Measurements from ENCODE around the gene DHX35.
A peak's percentile ranks its signal among the peaks of the same experiment; 100 is the strongest.

DHX35 gene

DNA sequence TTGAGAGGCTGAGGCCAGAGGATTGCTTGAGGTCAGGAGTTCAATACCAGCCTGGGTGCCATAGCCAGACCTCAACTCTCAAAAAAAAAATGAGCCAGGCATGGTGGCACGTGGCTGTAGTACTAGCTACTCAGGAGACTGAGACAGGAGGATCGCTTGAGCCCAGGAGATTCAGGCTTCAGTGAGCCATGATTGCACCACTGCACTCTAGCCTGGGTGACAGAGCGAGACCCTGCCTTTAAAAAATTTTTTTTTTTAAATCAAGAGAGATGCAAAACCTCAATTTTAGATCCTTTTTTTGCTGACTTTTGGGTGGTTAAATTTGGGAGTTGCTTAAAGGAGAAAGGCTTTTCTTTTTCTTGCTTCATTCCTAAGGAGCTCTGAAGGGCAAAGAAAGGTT lies 70.9 kb downstream of the DHX35 start:
- no peak for DNase-seq

- no peak for DNase-seq
Observed at GRCh38 chr20:39036011-39036410, 73.9 kb downstream of the DHX35 start.

DNA sequence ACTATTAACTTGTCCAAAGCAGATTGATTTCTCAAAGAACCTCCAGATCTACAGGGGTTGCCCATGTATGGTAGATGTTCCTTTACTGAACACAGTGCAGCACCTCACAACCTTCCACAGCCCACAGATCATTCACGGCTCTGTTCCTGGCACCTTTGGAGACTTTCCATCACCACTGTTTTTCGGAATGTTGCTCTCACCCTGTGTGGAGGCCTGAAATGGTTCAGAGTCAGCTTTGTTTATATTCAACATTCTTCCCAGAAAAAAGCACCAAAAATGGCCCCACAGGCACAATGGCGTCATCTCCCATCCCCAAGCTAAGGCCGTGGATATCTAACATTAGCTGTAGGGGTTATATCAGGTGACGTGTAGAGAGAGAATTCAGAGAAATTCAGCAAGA lies 74.7 kb downstream of the DHX35 start:
- no peak for DNase-seq

DNA sequence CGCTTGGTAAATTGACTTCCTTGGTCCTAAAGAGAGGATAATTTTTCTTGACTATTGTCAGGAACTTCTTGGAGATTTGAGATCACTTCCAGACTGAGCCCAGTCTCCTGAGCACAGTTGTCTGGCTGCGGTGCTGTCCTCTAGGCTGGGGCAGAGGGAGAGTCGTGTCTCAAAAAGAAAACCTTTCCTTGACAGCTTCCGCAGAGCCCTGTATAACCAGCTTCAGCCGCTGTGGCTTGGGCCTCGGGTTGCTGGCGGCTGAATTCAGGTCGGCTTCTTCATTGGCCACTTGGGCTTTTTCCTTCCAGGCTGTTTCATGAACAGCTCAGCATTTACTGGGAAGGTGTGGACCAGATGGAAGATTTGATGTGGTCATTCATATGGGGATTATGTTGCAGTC lies 75.9 kb downstream of the DHX35 start:
- no peak for DNase-seq

GRCh38 chr20:39038495-39038894 lies 76.4 kb downstream of the DHX35 start:
- no peak for DNase-seq

- DNase-seq: no peak
Observed at GRCh38 chr20:39039261-39039660, 77.1 kb downstream of the DHX35 start.

DNA sequence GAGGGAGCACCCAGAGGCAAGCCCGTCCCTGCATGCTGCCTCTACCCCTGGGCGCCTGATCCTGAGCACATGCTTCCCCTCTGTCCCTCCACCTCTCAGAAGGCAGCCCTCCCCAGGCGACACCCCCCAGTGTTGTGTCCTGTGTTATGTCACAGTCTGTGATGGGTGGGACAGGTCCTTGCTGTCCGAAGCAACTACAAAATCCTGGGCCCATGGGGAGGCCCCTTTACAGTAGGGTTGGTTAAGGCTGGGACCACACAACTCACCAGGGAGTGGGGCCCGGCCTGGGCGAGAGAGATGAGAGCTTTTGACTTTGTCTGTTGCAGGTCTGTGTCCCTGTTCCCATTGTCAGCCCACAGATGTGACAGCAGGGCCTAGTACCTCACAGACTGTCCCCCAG lies 78.0 kb downstream of the DHX35 start:
- DNase-seq: no peak

DNA sequence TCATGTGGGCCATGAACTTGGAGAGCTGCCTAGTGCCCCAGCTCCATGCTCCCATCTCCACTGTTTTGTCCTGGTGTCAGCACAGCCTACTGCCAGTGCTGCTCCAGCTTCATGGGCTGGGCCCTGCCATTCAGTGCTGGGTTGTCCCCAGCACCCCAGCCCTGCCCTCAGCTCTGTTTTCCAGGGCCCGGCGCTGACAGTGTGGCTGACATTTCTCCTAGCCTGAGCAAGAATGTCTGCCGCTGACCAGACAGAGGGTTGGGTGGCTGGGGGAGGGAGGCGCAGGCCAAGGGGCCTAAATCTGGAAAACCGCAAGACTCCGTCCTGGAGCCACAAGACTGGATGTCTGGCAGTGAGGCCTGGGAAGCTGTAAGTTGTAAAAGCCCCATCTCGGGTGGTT lies 78.9 kb downstream of the DHX35 start:
- DNase-seq: no peak

DNA sequence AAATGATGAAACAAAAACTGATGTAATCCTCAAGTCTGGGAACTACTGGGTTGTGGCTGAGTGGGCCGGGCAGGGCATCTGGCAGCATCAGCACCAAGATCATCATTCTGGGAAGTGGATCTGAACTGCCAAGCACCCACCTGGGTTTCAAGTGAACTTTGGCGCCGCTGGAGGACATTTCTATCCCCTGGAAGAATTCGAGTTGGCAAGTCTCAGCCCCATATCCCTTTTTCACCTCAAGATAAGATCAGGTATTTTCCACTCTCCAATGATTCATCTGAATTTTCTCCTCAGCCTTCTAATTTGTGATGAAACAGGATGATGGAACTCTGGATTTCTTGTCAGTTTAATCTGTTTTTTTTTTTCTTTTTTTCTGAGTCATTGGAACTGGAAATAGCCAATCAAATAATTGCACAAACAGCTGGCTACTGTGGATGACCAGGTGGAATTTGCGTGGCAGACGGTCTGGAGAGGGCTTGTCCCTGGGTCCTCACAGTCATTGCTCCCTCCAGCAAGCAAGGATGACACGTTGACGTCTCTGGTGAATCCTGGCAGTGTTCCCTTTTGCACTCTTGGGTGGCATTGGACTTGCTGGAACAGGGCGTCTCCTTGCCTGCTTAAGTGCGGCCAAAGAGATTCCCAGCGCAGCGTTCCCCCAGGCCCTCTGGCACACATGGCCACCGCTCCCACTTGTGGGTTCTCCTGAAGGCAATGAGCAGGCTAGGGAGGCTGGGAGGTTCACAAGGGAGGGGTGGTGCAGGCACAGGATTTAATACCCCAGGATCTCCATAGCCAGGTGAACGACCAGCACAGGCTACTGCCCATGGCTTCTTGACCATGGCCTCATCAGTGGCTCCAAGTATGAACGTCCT lies 80.4 kb downstream of the DHX35 start:
- peak; percentile 7 for DNase-seq

DNA sequence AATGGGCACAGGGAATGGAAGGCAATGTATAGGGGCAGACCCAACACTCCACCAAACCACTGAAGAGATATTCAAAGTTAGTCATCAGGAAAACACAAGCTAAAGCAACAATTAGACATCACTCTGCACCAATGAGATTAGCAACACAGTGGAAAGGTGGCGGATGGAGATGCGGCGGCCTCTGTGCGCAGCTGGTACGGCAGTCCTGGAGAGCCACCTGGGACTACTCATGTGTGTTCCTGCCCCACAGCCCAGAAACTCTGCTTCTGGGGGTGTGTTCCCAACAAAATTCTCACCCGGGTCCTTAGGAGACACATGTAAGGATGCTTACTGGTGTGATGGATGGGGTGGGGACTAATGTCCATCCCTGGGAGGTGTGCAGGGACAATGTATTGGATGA lies 82.4 kb downstream of the DHX35 start:
- DNase-seq: no peak

GRCh38 chr20:39045676-39046075 lies 83.5 kb downstream of the DHX35 start:
- DNase-seq: no peak

DNA sequence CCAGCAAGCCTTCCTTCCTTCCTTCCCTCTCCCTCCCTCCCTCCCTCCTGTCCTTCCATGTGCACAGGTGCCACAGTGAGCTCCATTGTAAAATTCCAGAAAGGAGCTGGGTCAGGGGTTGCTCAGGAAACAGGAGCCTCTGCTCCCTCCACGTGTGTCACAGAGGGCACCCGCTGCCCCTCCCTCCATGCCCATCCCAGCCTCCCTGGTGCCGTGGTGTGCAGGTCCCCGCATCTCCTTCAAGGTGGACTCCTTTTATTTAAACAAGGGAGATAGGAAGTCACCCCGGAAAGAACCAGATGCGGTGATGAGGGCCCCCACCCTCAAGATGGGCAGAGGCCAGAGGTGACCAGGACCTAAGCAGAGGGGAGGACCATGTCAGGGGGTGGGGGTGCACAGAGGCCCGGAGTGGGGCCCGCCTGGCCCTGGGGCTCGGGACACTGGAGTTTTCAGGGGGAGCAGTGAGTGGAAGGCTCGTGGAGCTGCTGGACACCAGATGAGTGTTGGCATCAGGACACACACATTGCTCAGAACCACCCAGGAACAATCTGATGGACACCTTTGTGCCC lies 85.4 kb downstream of the DHX35 start:
- no peak for DNase-seq

- peak; percentile 53 for DNase-seq
Observed at GRCh38 chr20:39048000-39048696, 86.0 kb downstream of the DHX35 start.

- DNase-seq: no peak
Observed at GRCh38 chr20:39049148-39049547, 87.0 kb downstream of the DHX35 start.

GRCh38 chr20:39049684-39050554 lies 87.8 kb downstream of the DHX35 start:
- DNase-seq: peak; percentile 45

DNA sequence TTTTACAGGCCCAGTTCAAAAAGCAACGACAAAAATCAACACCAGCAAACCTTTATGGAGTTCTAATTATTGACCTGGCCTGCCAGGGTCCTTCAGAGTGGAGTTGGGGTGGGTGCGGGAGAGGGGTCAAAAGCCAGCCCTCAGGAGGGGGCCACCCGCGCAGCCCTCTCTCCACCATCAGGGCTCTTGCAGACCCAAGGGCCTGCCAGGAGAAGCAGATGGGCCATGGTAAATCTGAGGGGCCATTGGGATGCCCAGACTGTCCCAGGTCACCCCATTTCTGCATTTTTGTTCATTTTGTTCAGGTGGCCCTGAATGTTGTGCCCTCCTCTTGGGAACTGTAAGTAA lies 88.4 kb downstream of the DHX35 start:
- no peak for DNase-seq

DNA sequence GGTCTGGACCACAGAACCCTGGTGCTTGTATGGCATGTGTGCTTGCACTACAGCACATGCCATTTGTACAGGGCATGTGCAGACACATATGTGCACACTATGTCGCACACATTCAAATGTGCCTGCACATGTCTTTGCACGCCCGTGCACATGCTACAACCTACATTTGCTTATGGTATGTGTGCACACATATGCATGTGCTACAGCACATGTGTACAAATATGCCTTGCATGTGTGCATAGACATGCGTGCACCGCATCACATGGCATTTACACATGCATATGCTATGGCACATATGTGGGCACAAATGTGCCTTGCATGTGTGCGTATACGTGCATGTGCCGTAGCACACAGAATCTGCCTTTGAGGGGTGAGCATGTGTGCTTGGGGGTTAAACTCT lies 90.5 kb downstream of the DHX35 start:
- DNase-seq: no peak

DNA sequence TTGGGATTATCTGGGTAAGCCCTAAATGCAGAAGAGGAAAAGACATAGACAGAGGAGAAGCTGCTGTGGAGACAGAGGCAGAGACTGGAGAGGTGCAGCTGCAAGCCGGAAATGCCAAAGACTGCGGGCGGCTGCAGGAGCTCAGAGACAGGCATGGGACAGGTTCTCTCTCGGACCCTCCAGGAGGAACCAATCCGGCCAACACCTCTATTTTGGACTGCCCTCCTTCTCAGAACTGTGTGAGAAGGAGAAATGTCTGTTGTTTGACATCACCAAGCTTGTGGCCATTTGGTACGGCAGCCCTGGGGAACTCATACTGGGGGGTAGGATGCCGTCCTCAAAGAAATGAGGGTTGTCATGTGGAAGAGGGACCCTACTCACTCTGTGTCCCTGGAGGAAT lies 95.0 kb downstream of the DHX35 start:
- DNase-seq: no peak

DNA sequence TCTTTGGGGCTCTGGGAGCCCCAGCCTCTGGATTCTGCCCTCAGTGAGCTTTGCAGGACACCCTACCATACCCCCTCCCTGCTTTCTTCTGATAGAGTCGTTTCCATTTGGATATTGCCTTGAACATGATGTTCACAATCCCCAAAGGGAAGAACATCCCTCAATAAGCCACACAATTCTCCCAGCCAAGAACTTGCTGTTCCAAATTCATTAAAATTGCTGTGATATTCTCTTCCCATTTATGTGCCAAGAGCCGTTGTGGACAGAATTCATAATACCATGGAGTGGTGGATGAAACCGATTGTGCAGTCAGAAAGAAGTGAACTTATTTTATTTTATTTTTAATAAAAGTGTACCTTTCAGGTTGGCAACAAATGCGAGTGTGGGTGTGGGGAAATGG lies 95.8 kb downstream of the DHX35 start:
- no peak for DNase-seq

- DNase-seq: no peak
Observed at GRCh38 chr20:39059036-39059435, 96.9 kb downstream of the DHX35 start.

DNA sequence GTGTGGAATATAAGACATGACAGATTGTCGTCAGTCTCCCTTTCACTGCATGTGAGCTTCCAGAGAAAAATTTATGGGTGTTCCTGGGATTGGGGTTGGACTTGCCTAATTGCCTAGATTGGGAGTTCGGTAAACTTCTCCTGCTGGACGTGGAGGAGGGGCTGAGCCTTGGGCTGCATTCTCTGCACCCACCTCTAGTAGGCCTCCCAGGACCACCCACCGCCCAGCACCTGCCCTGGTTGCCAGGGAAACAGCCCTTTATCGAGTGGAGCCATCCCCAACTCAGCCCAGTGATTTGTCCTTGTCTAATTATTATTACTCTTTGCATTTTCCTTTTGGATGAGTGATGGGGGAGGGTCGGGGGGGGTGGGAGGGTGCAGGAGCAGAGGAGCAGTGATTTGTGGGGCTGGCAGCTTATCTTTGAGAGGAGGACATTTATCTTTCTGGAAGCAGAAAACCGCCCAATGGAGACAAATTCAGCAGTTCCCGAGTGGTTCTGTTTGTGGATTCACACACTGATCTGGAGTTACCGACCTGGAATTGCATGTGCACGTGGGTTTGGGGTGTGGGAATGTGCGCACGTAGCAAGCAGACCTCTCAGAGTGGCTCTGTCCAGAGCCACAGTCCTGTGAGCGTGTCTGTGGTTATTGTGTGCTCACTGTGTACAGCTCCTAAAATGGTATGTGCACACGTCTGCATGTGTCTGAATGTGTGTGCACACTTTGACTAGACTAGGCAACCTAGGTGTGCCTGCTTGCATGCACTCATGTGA lies 104.5 kb downstream of the DHX35 start:
- DNase-seq: no peak

GRCh38 chr20:39067526-39068216 lies 105.5 kb downstream of the DHX35 start:
- DNase-seq: peak; percentile 61
